Measurements from ENCODE around the gene PLCB1. TPM values are rescaled to one million over a fixed set of nuclear protein-coding genes. Genes with fewer than 3 reads are reported as not detected.

The PLCB1 gene
- total RNA-seq, 1 experiment from 2014 or later: 4.4 TPM

DNA sequence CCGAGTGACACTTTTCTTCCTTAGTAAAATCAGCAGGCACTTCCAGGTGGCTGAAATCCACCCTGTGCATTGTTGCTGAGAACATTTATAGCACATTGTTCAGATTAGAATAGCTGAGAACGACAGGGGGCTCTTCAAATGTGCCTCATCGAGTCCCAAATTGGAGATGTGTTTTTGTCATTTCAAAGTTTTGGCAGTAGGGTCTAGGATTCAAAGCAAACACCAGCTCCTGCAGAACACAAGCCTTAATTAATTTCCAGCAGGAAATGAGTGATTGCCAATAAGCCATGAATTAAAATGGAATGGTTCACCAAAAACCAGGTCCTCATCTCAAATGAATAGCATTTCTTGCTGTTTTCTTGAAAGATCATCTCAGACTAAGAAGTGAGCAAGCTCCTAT lies 171.6 kb downstream of the PLCB1 start:
- H3K27ac ChIP-seq (ENCODE audit: low read length): no peak overlapping the region
- BruUV-seq (replicated peaks): no TSS peak
- peaks cover 38% of the 10 kb centered on the region; the same call in 1 of the 2 replicates for H3K27me3 ChIP-seq (ENCODE audit: low read length)
- TF ChIP-seq CTCF (conservative IDR thresholded peaks at IDR 0.05; ENCODE audit: low read depth, low read length) (no peak), EZH2 (IDR thresholded peaks at IDR 0.05; ENCODE audit: low read length, unreplicated experiment) (no peak), EZH2phosphoT487 (IDR thresholded peaks at IDR 0.05; ENCODE audit: borderline replicate concordance, low read length) (no peak)
- ATAC-seq: no peak
- DNase-seq: no peak
- no peak overlapping the region for H3K9ac ChIP-seq (ENCODE audit: low read length)
- H3K79me2 ChIP-seq (ENCODE audit: low read length): no peaks in the 10 kb centered on the region
- H3K4me3 ChIP-seq (ENCODE audit: low read length): no peak overlapping the region
- no peaks in the 10 kb centered on the region for H3K9me2 ChIP-seq (replicated peaks; ENCODE audit: low read length)
- CTCF ChIA-PET: no interaction called here
- POLR2A ChIA-PET (ENCODE audit: unreplicated experiment): no interaction called here
- H3K36me3 ChIP-seq (ENCODE audit: low read depth, low read length): no peaks in the 10 kb centered on the region
- no peak overlapping the region for H2AFZ ChIP-seq (ENCODE audit: low read length)
- no peaks in the 10 kb centered on the region for H4K20me1 ChIP-seq (ENCODE audit: low read length)
- no peaks in the 10 kb centered on the region for H3K9me3 ChIP-seq (ENCODE audit: low read length)
- no peaks in the 10 kb centered on the region for H3F3A ChIP-seq (ENCODE audit: low read length, unreplicated experiment)
- H3K4me1 ChIP-seq (ENCODE audit: insufficient read depth, low read length): no peaks in the 10 kb centered on the region
- intact Hi-C loops (cut with micrococcal nuclease): loop anchor here (10.0 kb wide), 1 partner anchor 259 kb away; no protein-coding TSS in a partner anchor
- no peak overlapping the region for H3K4me2 ChIP-seq (ENCODE audit: low read length)

GRCh38 chr20:8304124-8304816 lies 172.2 kb downstream of the PLCB1 start:
- Histone ChIP-seq H3K4me2 (ENCODE audit: low read length) (no peak overlapping the region), H3K36me3 (ENCODE audit: low read depth, low read length) (no peaks in the 10 kb centered on the region), H3K9me2 (replicated peaks; ENCODE audit: low read length) (no peaks in the 10 kb centered on the region), H3K79me2 (ENCODE audit: low read length) (no peaks in the 10 kb centered on the region), H3F3A (ENCODE audit: low read length, unreplicated experiment) (no peaks in the 10 kb centered on the region), H3K27ac (ENCODE audit: low read length) (no peak overlapping the region), H3K4me3 (ENCODE audit: low read length) (no peak overlapping the region), H3K9ac (ENCODE audit: low read length) (no peak overlapping the region), H4K20me1 (ENCODE audit: low read length) (no peaks in the 10 kb centered on the region), H2AFZ (ENCODE audit: low read length) (no peak overlapping the region), H3K9me3 (ENCODE audit: low read length) (no peaks in the 10 kb centered on the region), H3K27me3 (ENCODE audit: low read length) (peaks cover 42% of the 10 kb centered on the region; the same call in 1 of the 2 replicates), H3K4me1 (ENCODE audit: insufficient read depth, low read length) (no peaks in the 10 kb centered on the region)
- no TSS peak for BruUV-seq (replicated peaks)
- TF ChIP-seq EZH2phosphoT487 (IDR thresholded peaks at IDR 0.05; ENCODE audit: borderline replicate concordance, low read length) (no peak), EZH2 (IDR thresholded peaks at IDR 0.05; ENCODE audit: low read length, unreplicated experiment) (no peak), CTCF (conservative IDR thresholded peaks at IDR 0.05; ENCODE audit: low read depth, low read length) (no peak)
- ChIA-PET CTCF (no interaction called here), POLR2A (ENCODE audit: unreplicated experiment) (no interaction called here)
- no peak for DNase-seq
- intact Hi-C loops (cut with micrococcal nuclease): loop anchor here (10.0 kb wide), 1 partner anchor 259 kb away; no protein-coding TSS in a partner anchor
- no peak for ATAC-seq

GRCh38 chr20:8305449-8305978 lies 173.4 kb downstream of the PLCB1 start:
- POLR2A ChIA-PET (ENCODE audit: unreplicated experiment): no interaction called here
- no peaks in the 10 kb centered on the region for H3K9me2 ChIP-seq (replicated peaks; ENCODE audit: low read length)
- no peak for TF ChIP-seq EZH2 (IDR thresholded peaks at IDR 0.05; ENCODE audit: low read length, unreplicated experiment)
- TF ChIP-seq CTCF (conservative IDR thresholded peaks at IDR 0.05; ENCODE audit: low read depth, low read length): peak; percentile 92
- no peaks in the 10 kb centered on the region for H3F3A ChIP-seq (ENCODE audit: low read length, unreplicated experiment)
- no TSS peak for BruUV-seq (replicated peaks)
- H3K4me3 ChIP-seq (ENCODE audit: low read length): no peak overlapping the region
- no peaks in the 10 kb centered on the region for H4K20me1 ChIP-seq (ENCODE audit: low read length)
- no peak overlapping the region for H3K4me2 ChIP-seq (ENCODE audit: low read length)
- intact Hi-C loops (cut with micrococcal nuclease): loop anchor here (5.0 to 10.0 kb wide), 2 partner anchors 261 to 417 kb away; no protein-coding TSS in a partner anchor
- ATAC-seq (peak; percentile 61; the same call in 1 of the 2 replicates), DNase-seq (peak; percentile 81)
- no peaks in the 10 kb centered on the region for H3K36me3 ChIP-seq (ENCODE audit: low read depth, low read length)
- no peaks in the 10 kb centered on the region for H3K4me1 ChIP-seq (ENCODE audit: insufficient read depth, low read length)
- no peak overlapping the region for H3K27ac ChIP-seq (ENCODE audit: low read length)
- H3K79me2 ChIP-seq (ENCODE audit: low read length): no peaks in the 10 kb centered on the region
- 0 out of 2 replicates have a peak overlapping the region, but pooled peaks have one; percentile 31 for H2AFZ ChIP-seq (ENCODE audit: low read length)
- H3K27me3 ChIP-seq (ENCODE audit: low read length): peaks cover 47% of the 10 kb centered on the region; the same call in 1 of the 2 replicates
- CTCF ChIA-PET: no interaction called here
- H3K9me3 ChIP-seq (ENCODE audit: low read length): no peaks in the 10 kb centered on the region
- no peak overlapping the region for H3K9ac ChIP-seq (ENCODE audit: low read length)

Data from PC-3 (cell line).